ENCODE measurements around the gene CLNK. TPM values are rescaled to one million over a fixed set of nuclear protein-coding genes. Genes with fewer than 3 reads are reported as not detected.

CLNK gene
- polyA plus RNA-seq, 1 of the 3 experiments (the other 2 are of a cell fraction) = not detected

DNA sequence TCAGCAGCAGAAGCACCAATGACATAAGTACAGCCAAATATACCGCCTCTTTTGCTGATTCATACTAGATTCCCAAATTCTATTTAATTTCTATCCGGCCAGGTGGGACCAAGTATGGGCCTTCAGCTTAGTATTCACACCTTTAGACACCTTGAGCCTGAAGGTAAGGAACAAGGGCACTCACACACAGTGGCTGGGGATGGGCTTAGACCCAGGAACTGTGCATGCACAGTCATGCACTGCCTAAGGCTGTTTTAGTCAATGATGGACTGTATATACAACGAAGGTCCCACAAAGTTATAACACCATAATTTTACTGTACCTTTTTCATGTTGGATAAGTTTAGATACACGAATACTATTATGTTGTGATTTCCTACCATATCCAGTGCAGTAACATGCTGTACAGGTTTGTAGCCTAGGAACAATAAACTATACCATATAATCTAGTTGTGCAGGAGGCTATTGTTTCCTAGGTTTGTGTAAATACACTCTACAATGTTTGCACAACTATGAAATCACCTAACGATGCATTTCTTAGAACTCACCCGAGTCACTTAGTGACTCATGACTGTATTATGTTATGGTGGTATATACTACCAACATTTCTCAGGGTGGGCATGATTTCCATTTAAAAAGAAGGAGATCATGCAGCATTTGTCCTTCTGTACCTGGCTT lies 9.7 kb upstream of the CLNK start:
- WGBS (ENCODE audit: low lambda C conversion rate) = 4% methylated on average over 6 of the region's 6 CpGs
- H3K27me3 ChIP-seq (ENCODE audit: insufficient read depth) = no peaks in the 10 kb centered on the region
- H3K4me3 ChIP-seq (ENCODE audit: low read depth in 2 of 2, low read length in 1 of 2) = no peak overlapping the region
- no peaks in the 10 kb centered on the region for H4K20me1 ChIP-seq (ENCODE audit: insufficient read depth)
- ChIA-PET POLR2A (no interaction called here), CTCF (interaction anchor here (0.6 kb wide), 1 partner anchor 18 kb away, joined by 3 read pairs; no protein-coding TSS in a partner anchor)
- no peak overlapping the region for H3K27ac ChIP-seq (ENCODE audit: low read depth in 2 of 2, low read length in 1 of 2)
- TF ChIP-seq NRF1 (IDR thresholded peaks at IDR 0.05; ENCODE audit: low read depth, low read length) (no peak), YY1 (IDR thresholded peaks at IDR 0.05; ENCODE audit: low read depth) (no peak), RXRA (IDR thresholded peaks at IDR 0.05; ENCODE audit: borderline replicate concordance, low read depth) (no peak), REST (IDR thresholded peaks at IDR 0.05; ENCODE audit: low read depth, low read length) (no peak), GABPA (IDR thresholded peaks at IDR 0.05; ENCODE audit: low read depth) (no peak)
- DNase-seq = no peak
- H3K36me3 ChIP-seq (replicated peaks in 1 of 2; ENCODE audit: control insufficient read depth in 1 of 2, insufficient read depth in 2 of 2, low read length in 1 of 2) = no peaks in the 10 kb centered on the region
- H3K9ac ChIP-seq = no peak overlapping the region
- H3K4me1 ChIP-seq (ENCODE audit: control insufficient read depth in 1 of 2, insufficient read depth in 2 of 2, low read depth in 1 of 2, low read length in 1 of 2) = no peaks in the 10 kb centered on the region
- H3K9me3 ChIP-seq = no peaks in the 10 kb centered on the region
- no peaks in the 10 kb centered on the region for H3K79me2 ChIP-seq (ENCODE audit: insufficient read depth)
- H3K9me2 ChIP-seq = no peaks in the 10 kb centered on the region
- no peak overlapping the region for H2AFZ ChIP-seq (ENCODE audit: low read depth)
- no peak overlapping the region for H3K4me2 ChIP-seq
- H3F3A ChIP-seq (replicated peaks; ENCODE audit: insufficient read depth) = no peaks in the 10 kb centered on the region

DNA sequence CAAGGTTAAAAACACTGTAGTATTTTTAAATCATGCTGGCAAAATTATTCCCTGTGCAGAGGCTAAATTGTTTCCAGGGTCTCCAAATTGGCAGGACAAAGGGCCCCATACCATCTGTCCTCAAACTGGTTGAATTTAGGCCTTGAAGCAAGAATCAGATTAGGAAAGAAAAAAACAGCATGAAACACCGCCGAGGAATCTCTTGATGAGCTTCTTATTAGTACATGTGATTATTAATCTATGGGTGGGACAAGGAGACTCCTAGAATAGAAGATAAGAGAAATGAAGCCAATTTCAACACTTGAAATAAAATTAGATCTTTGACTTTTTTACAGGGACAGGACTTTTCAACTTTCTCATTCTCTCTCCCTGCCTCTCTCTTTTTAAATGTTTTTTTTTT lies 7.1 kb upstream of the CLNK start:
- no peaks in the 10 kb centered on the region for H3K79me2 ChIP-seq (ENCODE audit: insufficient read depth)
- TF ChIP-seq SMC3 (IDR thresholded peaks at IDR 0.05; ENCODE audit: low read depth, low read length) = no peak
- no peaks in the 10 kb centered on the region for H4K20me1 ChIP-seq (ENCODE audit: insufficient read depth)
- no peak overlapping the region for H3K4me3 ChIP-seq (ENCODE audit: low read depth in 2 of 2, low read length in 1 of 2)
- H3K9me3 ChIP-seq = no peaks in the 10 kb centered on the region
- H3K4me2 ChIP-seq = no peak overlapping the region
- no peaks in the 10 kb centered on the region for H3K27me3 ChIP-seq (ENCODE audit: insufficient read depth)
- no peaks in the 10 kb centered on the region for H3F3A ChIP-seq (replicated peaks; ENCODE audit: insufficient read depth)
- POLR2A ChIA-PET = no interaction called here
- WGBS (ENCODE audit: low lambda C conversion rate) = 8% methylated on average over 2 of the region's 2 CpGs
- no peaks in the 10 kb centered on the region for H3K36me3 ChIP-seq (replicated peaks in 1 of 2; ENCODE audit: control insufficient read depth in 1 of 2, insufficient read depth in 2 of 2, low read length in 1 of 2)
- no peak for DNase-seq
- CTCF ChIA-PET = no interaction called here
- H3K9ac ChIP-seq = no peak overlapping the region
- no peak overlapping the region for H2AFZ ChIP-seq (ENCODE audit: low read depth)
- H3K9me2 ChIP-seq = no peaks in the 10 kb centered on the region
- no peaks in the 10 kb centered on the region for H3K4me1 ChIP-seq (ENCODE audit: control insufficient read depth in 1 of 2, insufficient read depth in 2 of 2, low read depth in 1 of 2, low read length in 1 of 2)
- no peak overlapping the region for H3K27ac ChIP-seq (ENCODE audit: low read depth in 2 of 2, low read length in 1 of 2)

DNA sequence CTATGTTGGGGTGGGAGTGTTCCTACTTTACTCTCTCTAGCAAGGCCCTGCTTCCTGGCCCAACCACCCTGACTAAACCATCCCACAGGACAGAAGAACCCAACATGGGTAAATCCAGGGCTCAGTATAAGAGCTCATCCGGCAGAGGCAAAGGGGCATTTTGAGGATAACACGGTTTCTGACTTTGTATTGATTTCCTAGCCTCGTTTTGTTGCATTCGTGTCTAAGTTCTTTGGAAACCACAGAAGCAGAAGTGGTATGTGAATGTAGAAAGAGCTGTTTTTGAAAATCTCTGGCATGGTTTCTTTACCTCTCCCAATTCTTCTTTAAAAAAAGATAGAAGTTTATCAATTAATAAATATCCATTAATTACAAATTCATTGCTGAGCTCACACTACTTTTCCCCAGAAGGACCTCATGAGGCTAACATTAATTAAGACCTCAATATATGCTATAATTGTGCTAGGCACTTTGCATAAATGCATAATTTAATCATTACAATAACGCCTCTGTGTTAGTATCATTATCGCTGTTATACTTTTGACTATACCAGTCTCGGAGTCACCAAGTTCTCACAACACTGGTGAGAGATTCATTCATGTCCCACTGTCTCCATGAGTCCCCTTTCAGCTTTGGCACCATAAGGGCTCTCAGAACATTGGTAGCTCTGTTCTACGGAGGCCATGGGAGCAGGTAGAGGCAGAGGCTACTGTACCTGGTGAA lies 5.8 kb upstream of the CLNK start:
- H3K27ac ChIP-seq (ENCODE audit: low read depth in 2 of 2, low read length in 1 of 2) = no peak overlapping the region
- H3K4me1 ChIP-seq (ENCODE audit: control insufficient read depth in 1 of 2, insufficient read depth in 2 of 2, low read depth in 1 of 2, low read length in 1 of 2) = no peaks in the 10 kb centered on the region
- WGBS (ENCODE audit: low lambda C conversion rate) = 11% methylated on average over 8 of the region's 8 CpGs
- no peaks in the 10 kb centered on the region for H3F3A ChIP-seq (replicated peaks; ENCODE audit: insufficient read depth)
- no peaks in the 10 kb centered on the region for H4K20me1 ChIP-seq (ENCODE audit: insufficient read depth)
- no peak overlapping the region for H3K9ac ChIP-seq
- H3K36me3 ChIP-seq (replicated peaks in 1 of 2; ENCODE audit: control insufficient read depth in 1 of 2, insufficient read depth in 2 of 2, low read length in 1 of 2) = no peaks in the 10 kb centered on the region
- no peak for DNase-seq
- no peaks in the 10 kb centered on the region for H3K9me3 ChIP-seq
- no peaks in the 10 kb centered on the region for H3K9me2 ChIP-seq
- H2AFZ ChIP-seq (ENCODE audit: low read depth) = no peak overlapping the region
- no peak overlapping the region for H3K4me2 ChIP-seq
- H3K27me3 ChIP-seq (ENCODE audit: insufficient read depth) = no peaks in the 10 kb centered on the region
- H3K4me3 ChIP-seq (ENCODE audit: low read depth in 2 of 2, low read length in 1 of 2) = no peak overlapping the region
- ChIA-PET POLR2A (no interaction called here), CTCF (no interaction called here)
- H3K79me2 ChIP-seq (ENCODE audit: insufficient read depth) = no peaks in the 10 kb centered on the region
- no peak for TF ChIP-seq MAX (IDR thresholded peaks at IDR 0.05; ENCODE audit: low read depth)
